ENCODE results near the gene KCNC2. TPM values are rescaled to one million over a fixed set of nuclear protein-coding genes. Genes with fewer than 3 reads are reported as not detected.
"Not testable (repeated sequence)": the region's sequence is repeated elsewhere in the genome, so short reads cannot be mapped to it uniquely, and the experiment has no call there.

The KCNC2 gene
- not detected for polyA plus RNA-seq (2012; ENCODE audit: insufficient read depth, insufficient read length)

DNA sequence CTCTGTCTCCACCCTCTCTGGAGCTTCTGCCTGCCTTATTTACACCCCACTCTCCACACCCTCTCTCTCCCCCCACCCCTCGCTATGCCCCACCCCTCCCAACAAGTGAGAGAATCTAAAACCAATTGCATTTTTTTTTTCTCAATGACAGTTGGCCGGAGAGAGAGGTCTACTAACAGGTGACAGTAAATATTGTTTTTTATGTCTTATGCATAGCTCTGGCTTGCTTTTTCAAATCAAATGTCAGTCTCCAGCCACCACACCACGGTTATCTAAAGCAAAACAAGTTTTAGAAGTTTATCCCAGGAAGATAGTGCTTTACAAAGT is at the start of gene KCNC2:
Gene KCNC2 (minus strand): TSS at position 28 of the 327 bp plus-strand sequence.
- H3K4me3 ChIP-seq (ENCODE audit: low read length): no peak within 1 kb of the TSS
- no peak for DNase-seq (ENCODE audit: low read depth, low spot score)

DNA sequence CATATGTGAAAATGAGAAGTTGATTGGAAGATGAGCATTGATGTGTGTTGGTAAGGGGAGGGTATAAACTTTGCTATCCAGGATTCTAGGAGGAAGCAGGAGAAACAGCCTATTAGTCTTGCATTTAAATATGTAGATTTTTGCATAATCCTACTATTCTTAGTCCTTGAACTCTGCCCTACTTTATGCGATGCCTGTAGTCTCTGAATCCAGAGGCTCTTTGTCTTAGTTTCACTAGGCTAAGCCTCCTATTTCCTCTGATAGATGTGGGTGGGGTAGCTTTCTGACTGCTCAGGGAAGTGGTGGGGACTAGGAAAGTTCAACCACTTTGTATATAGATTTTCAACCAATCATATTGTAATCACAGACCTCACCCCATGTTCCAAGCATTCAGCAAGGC is 49.5 kb upstream of the KCNC2 start:
- H3K4me3 ChIP-seq (ENCODE audit: low read length): no peak overlapping the region
- no peak for DNase-seq (ENCODE audit: low read depth, low spot score)

DNA sequence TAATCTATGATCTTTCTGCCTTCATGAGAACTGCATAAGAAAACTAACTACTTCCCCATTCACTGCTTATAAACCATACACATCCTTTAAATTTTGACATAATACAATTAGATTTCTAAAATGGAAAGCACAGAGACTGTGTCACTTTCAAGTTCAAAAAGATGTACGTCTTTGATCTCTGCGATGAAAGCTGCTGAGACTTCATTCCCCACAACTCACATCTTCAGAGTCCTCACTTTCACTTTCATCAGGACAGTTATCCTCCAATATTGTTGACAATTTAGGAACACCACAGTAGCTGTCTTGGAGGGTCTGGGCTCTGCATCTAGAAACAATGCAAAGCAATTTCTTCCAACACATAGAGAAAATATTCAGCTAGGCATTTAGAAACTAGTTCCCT is 47.9 kb upstream of the KCNC2 start:
- peak; percentile 82 for DNase-seq (ENCODE audit: low read depth, low spot score)
- no peak overlapping the region for H3K4me3 ChIP-seq (ENCODE audit: low read length)

DNA sequence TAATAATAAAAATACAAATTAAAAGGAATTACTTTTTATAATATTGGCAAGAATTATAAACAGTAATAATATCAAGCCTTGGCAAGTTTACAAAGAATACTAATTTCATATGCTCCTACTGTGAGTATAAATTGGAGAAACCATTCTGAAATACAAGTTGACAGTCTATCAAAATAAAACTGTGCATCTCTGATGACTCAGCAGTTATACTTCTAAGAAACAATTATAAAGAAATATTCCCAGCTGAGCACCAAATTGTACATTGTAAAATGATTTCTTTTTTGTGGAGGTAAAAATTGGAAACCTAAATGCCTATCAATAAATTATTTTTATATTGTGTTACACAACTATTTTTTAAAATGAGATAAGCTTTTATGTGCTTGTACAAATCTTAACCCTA is 35.5 kb upstream of the KCNC2 start:
- H3K4me3 ChIP-seq (ENCODE audit: low read length): no peak overlapping the region
- no peak for DNase-seq (ENCODE audit: low read depth, low spot score)

DNA sequence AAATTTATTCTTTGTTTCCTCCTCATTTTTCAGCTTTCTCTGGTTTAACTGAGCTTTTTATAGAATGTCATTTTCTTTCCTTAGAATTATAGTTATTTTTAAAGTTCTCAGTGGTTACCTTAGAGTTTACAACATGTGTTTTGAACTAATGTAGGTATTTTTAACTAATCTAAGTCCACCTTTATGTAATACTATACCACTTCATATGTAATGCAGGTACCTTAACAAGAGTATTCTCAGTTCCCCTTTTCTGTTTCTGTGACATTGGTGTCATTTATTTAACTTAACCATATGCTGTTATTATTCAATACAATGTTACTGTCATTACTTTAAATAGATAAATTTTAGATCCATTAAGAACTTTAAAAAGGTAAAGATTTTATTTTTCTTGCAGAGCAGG is 30.3 kb upstream of the KCNC2 start:
- no peak overlapping the region for H3K4me3 ChIP-seq (ENCODE audit: low read length)
- no peak for DNase-seq (ENCODE audit: low read depth, low spot score)

DNA sequence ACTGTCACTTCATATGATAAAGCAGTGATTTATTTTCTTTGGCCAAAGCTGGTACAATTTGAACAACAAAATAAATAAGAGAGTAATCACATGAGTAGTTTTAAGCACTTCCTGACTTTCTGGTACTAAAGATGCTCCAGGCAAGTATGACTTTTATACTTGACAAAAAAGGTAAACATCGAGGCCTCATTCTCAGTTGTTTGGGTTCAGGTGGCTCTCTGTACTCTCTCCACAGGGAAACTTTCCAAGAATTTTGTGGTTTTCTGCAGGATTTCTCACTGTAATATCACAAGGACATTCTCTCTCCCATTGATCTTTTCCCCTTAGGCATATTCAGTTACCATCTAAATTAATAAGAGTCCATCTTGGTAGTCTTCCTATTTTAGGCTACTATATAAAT is 26.6 kb upstream of the KCNC2 start:
- DNase-seq (ENCODE audit: low read depth, low spot score): no peak

DNA sequence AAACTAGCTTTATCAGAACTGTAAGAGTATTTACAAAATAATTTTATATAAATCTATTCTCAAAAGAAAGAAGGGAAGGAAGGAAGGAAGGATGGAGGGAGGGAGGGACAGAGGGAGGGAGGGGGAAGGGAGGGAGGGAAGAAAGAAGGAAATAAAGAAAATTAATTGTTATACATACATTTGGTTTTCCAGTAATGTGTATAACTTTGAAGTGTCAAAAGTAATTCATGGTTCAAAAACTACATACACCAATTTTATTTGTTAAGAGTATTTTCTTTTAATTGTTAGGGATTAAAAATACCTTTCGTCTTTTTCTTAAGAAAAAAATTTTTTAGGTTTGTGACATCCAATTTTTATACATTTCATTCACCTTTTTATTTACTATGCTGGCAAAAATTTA is 17.5 kb upstream of the KCNC2 start:
- DNase-seq (ENCODE audit: low read depth, low spot score): no peak
- no peak overlapping the region for H3K4me3 ChIP-seq (ENCODE audit: low read length)

More for the DNA sequence above, 26.6 kb upstream of the KCNC2 start:
- no peak overlapping the region for H3K4me3 ChIP-seq (ENCODE audit: low read length)

DNA sequence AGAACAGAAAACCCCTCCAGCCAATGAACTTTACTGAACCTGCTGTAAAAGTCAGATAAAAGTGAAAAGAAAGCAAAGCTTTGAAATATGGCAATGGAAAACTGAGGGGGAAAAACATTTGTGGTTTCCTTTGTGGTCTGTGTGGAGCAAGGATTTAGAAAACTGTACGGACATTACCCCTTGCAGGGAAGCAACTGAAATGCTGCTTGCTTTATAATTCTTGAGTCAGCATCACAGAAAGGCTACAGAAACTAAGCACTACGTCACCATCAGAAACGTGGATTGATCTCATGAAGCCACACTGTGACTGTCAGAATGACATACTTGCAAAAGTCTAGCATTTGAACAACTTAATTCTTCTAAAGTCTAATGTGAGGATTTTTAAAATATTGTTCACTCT is 2.4 kb upstream of the KCNC2 start:
- H3K4me3 ChIP-seq (ENCODE audit: low read length): no peak overlapping the region
- peak; percentile 28 for DNase-seq (ENCODE audit: low read depth, low spot score)

DNA sequence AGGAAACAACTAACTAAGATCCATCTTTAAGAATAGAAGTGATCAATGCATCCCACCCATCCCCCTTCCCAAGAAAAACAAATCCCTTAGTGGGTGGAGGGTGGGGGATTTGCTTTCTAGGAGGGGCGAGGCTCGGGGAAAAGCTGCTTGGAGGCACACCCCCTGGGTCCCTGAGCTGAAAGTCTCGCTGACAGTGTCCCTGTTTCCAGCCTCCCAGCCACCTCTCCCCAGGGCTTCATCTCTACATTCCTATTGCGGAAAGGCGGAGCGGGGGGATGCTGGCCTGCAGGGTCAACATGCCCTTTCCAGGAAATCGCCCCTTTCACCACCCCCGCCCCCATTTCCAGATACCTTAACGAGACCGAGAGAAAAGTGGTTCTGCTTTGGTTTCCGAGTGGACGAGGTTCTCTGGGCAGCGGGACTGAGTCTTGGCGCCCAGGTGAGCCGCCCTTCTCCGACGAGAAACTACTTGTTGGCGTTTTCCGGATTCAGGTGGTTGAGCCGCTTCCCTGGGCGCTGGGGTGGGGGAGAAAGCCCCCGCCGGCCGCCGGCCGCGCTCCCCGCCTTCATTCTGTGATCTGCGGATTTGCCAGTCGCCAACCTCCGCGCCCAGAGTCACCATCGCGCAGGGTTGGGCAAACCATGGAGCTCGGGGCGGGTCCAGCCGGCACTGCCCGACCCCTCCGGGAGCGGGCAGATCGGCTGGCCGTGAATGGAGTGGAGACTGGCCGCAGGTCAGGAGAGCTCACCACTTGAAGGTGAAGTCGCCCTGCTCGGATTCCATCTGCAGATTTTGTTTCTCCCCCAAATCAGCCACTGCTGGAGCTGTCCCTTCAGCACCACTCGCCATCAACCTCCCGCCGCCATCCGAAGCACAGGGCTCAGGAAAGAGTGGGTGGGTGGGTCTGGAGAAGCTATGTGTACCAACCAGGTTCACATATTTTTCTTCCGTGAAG is 505 bp downstream of the KCNC2 start:
- H3K4me3 ChIP-seq (ENCODE audit: low read length): no peak overlapping the region
- DNase-seq (ENCODE audit: low read depth, low spot score): no peak

DNA sequence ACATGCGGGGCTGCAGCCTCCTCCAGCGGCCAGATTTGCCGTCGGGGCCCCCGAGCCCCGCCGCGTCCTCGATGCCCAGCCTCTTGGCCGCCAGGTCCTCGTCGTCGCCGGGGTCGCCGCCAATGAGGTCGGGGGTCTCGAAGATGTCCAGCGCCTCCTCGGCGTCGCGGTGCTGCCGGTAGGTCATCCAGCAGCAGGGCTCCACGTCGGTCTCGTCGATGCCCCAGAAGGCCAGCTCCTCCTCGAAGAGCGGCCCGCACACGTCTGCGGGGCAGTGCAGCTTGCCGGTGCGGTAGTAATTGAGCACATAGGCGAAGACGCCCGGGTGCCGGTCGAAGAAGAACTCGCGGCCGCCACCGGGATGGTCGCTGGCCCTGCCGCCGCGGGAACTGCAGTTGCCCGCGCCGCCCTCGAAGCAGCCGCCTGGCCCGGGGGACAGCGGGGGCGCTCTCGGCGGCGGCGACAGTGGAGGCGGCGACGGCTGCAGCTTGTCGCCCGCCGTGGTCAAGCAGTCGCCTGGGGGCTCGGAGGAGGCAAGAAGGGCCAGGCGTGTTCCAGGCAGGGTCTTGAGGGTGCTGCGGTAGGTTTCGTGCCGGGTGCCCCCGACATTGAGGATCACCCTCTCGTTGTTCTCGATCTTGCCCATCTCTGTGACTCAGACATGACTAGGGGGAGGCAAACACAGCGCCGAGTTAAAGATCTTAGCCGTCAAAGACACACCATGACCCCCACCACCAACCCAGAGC is 2.1 kb downstream of the KCNC2 start:
- DNase-seq (ENCODE audit: low read depth, low spot score): no peak
- H3K4me3 ChIP-seq (ENCODE audit: low read length): no peak overlapping the region

DNA sequence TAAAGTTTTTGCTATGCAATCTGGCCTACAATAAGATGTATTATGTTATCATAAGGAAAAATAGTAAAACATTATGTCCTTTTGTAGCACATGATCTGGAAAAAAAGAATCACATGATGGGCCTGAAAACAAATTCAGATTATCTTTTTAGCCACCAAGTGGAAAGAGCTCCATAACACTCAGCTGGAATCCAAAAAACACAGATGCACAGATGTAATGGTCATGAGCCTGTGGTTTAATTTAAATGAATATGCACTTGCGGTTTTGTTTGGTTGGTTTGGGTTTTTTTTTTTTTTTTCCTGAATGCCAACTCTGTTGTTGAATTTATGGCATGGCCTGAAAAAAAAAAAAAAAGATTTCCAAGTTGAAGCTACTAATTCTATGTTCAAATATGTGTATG is 4.1 kb downstream of the KCNC2 start:
- no peak overlapping the region for H3K4me3 ChIP-seq (ENCODE audit: low read length)
- peak; percentile 48 for DNase-seq (ENCODE audit: low read depth, low spot score)

DNA sequence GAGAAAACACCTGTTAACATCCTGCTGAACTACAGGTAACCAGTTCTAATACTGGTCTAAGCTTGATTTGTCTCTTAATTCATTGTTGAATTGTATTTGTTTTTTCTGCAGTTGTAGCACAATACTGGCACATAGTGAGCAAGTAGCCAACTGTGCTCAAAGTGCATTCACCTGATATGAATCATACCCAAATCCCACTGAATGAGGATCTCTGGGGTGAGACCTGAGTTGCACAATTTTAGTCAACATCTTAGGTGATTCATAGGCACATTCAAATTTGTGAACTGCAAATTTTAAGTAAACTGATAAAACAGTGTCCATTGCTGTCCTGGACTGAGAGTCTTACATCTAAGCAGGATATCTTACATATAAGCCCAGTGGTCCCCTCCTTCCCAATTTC is 12.8 kb downstream of the KCNC2 start:
- H3K4me3 ChIP-seq (ENCODE audit: low read length): no peak overlapping the region
- DNase-seq (ENCODE audit: low read depth, low spot score): no peak

DNA sequence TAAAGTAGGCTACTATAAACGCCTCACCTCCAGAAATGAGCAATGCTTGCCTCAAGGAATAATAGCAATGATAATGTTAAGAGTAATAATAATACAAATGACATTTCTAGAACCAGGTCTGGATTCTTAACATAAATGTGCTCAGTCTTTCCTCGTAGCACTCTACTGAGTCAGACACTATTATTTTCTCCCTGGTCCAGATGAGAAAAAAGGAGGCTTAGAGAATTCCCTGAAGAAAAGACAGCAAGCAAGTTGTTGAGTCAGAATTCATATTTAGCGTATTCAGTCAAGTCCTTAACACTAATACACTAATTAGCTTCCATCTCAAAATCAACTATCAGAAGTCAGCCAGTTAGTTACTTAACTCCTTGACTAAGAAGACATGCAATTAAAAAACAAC is 13.2 kb downstream of the KCNC2 start:
- DNase-seq (ENCODE audit: low read depth, low spot score): no peak
- H3K4me3 ChIP-seq (ENCODE audit: low read length): no peak overlapping the region

DNA sequence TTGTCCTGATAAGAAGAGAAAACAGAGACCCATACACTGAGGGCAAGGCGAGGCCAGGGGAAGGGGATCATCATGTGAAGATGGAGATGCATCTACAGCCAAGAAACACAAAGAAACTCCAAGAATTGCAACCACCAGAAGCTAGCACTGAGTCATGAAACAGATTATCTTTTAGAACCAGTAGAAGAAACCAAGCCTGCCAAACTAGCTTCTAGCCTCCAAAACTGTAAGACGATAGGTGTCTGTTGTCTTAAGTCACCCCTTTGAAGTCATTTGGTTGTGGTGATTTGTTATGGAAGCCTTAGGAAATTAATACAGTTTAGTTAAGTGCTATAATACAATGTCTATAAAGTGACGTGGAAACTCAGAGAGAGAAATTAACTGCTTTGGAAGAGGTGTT is 15.4 kb downstream of the KCNC2 start:
- no peak overlapping the region for H3K4me3 ChIP-seq (ENCODE audit: low read length)
- no peak for DNase-seq (ENCODE audit: low read depth, low spot score)

DNA sequence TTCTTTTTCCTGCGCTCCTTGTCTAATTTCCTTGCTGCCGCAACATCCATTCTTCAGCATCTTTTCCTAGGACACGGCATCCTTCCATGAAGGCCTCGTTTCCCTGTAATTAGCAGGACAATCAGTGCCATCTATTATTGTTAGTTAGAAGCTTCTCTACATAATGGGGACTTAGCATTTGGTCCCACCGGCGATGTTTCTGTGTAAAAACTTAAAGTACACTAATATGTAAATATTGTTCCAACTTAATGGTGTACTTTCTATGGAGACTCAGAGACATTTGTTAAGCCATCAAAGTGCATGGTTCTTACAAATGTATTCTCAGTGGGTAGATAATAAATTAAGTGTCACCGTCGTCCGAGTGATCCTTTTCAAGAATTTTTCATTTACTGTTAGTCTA is 17.4 kb downstream of the KCNC2 start:
- no peak for DNase-seq (ENCODE audit: low read depth, low spot score)
- no peak overlapping the region for H3K4me3 ChIP-seq (ENCODE audit: low read length)

DNA sequence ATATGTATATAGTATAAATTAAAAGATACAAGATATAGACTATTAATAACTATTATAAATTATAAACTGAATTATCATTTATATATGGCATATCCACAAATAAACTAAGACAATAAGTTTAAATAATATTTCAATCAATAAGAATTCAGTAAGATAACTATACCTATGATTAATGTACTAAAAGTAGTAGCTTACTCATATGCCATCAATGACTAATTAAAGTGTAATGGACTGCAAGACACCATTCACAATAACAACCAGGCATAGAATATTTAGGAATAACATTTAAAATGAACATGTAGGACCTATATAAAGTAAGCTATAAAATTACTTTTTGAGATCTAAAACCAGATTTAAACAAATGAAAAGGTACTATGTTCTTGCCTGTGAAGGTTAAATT is 18.8 kb downstream of the KCNC2 start:
- no peak overlapping the region for H3K4me3 ChIP-seq (ENCODE audit: low read length)
- DNase-seq (ENCODE audit: low read depth, low spot score): no peak

DNA sequence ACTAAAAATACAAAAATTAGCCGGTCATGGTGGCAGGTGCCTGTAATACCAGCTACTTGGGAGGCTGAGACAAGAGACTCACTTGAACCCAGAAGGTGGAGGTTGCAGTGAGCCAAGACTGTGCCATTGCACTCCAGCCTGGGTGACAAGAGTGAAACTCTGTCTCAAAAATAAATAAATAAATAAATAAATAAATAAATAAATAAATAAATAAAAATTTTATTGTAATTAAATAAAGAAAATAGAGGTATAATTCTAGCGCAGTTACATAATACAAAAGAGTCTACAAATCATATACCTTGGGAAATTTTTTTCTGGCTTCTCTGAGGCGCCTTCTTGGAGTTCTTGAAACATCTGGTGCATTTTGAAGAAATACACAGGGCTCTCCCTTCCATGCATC is 23.8 kb downstream of the KCNC2 start:
- DNase-seq (ENCODE audit: low read depth, low spot score): not testable (repeated sequence)

DNA sequence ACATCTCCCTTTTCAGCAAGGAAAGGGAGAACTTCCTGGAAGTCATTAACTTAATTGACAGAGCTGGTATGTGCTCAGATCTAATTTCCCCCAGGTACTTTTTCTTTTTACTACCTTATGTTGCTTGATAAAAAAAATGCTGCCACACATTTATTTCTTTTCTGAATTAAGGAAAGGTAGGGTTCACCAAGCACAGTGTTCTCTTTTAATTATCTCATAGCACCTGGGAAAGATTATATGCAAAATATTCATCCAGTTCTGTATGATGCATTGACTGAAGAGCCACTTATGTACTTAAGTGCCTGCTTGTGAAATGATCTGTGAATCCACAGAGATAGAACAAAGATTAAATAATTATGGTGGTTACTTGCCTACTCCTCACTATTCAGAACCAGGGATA is 25.1 kb downstream of the KCNC2 start:
- no peak for DNase-seq (ENCODE audit: low read depth, low spot score)
- H3K4me3 ChIP-seq (ENCODE audit: low read length): no peak overlapping the region

More for the DNA sequence above, 23.8 kb downstream of the KCNC2 start:
- not testable (repeated sequence) for H3K4me3 ChIP-seq (ENCODE audit: low read length)

DNA sequence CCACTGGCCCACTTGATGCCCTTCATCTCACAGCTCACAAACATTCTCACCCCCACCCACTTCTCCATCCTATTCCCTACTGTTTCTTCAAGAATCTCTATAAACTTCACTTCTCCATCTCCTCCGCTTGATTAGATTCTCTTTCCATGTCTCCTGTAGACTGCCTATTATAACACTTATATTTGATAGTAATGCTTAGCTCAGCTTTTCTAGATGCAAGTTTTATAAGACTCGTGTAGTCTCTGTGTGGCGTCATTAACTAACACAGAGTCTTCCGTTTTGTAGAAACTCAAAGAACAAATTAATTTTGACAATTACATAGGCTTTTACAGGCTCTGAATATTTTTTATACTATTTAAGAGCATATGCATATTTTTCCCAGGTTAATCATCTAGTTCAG is 25.7 kb downstream of the KCNC2 start:
- DNase-seq (ENCODE audit: low read depth, low spot score): no peak
- H3K4me3 ChIP-seq (ENCODE audit: low read length): no peak overlapping the region

DNA sequence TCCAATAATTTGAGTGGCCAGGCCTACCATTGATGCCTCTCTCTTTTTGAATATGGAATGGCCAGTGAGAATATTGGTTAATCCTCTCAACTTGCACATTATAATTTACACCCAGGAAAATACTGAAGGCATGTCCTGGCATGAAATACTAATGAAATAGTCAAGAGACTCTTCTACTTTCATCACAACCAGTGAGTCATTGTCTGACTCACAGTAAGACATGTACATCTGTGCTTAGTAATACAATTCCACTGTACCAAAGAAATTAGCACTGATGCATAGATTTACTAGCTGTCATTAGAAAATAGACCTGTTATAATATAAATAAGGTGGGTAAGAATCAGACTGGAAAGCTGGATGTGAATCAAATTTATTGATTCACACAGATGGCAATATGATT is 31.6 kb downstream of the KCNC2 start:
- no peak for DNase-seq (ENCODE audit: low read depth, low spot score)
- H3K4me3 ChIP-seq (ENCODE audit: low read length): no peak overlapping the region
